Measurements from ENCODE around the gene DTWD2. TPM values are rescaled to one million over a fixed set of nuclear protein-coding genes. Genes with fewer than 3 reads are reported as not detected.

The DTWD2 gene
- 10 to 100 TPM in 3 of 4 donors, 1 to 10 TPM in 1; 7.9 to 14.2 (median 12.6) TPM for total RNA-seq

- ATAC-seq = peak; percentile 99
- WGBS, 2 donors (ENCODE audit: low coverage in 1 of 2) = 0 to 2% methylated on average over 8 to 26 of the region's 74 CpGs
- TF ChIP-seq CTCF (IDR thresholded peaks at IDR 0.05) = peak; percentile 77 to 91 (median 84)
- TF ChIP-seq POLR2AphosphoS5 (IDR thresholded peaks at IDR 0.05) = peak; percentile 10
- no peak for TF ChIP-seq EP300 (IDR thresholded peaks at IDR 0.05)
- peak; percentile 29 to 33 for TF ChIP-seq POLR2A (IDR thresholded peaks at IDR 0.05)
- Histone ChIP-seq H3K36me3 (no peaks in the 10 kb centered on the region), H3K4me1 (peaks cover 4 to 15% (median 8%) of the 10 kb centered on the region in 3 donors), H3K9me3 (no peaks in the 10 kb centered on the region), H3K27ac (peak within 1 kb of the TSS; percentile 41 to 98 (median 97)), H3K27me3 (no peaks in the 10 kb centered on the region), H3K4me3 (peak within 1 kb of the TSS; percentile 43 to 90)
Measured at GRCh38 chr5:118987988-118988865, at the start of gene DTWD2. TSS of gene DTWD2 (minus strand) at chr5:118988547. CDS start at chr5:118988511, 36 bp downstream.

- 83 to 84% methylated on average over 6 to 9 of the region's 16 CpGs for WGBS, 2 donors (ENCODE audit: low coverage in 1 of 2)
- no peaks in the 10 kb centered on the region for H3K9me3 ChIP-seq
Measured at GRCh38 chr5:119037496-119038215, 49.3 kb upstream of the DTWD2 start.

GRCh38 chr5:119036101-119036762, 47.9 kb upstream of the DTWD2 start:
- H3K36me3 ChIP-seq = no peaks in the 10 kb centered on the region
- no peaks in the 10 kb centered on the region for H3K4me1 ChIP-seq
- ATAC-seq = no peak
- no peaks in the 10 kb centered on the region for H3K27me3 ChIP-seq
- H3K9me3 ChIP-seq = no peaks in the 10 kb centered on the region
- TF ChIP-seq CTCF (IDR thresholded peaks at IDR 0.05) = no peak
- no peak for TF ChIP-seq POLR2AphosphoS5 (IDR thresholded peaks at IDR 0.05)
- no peak overlapping the region for H3K4me3 ChIP-seq
- no peak overlapping the region for H3K27ac ChIP-seq
- WGBS, 2 donors (ENCODE audit: low coverage in 1 of 2) = 77 to 86% methylated on average over 8 of the region's 8 CpGs

More at GRCh38 chr5:119037496-119038215, 49.3 kb upstream of the DTWD2 start:
- Histone ChIP-seq H3K36me3 (no peaks in the 10 kb centered on the region), H3K27me3 (no peaks in the 10 kb centered on the region), H3K4me3 (no peak overlapping the region), H3K27ac (no peak overlapping the region), H3K4me1 (no peaks in the 10 kb centered on the region)
- ATAC-seq = no peak
- TF ChIP-seq POLR2AphosphoS5 (IDR thresholded peaks at IDR 0.05) (no peak), CTCF (IDR thresholded peaks at IDR 0.05) (no peak), POLR2A (IDR thresholded peaks at IDR 0.05) (no peak), EP300 (IDR thresholded peaks at IDR 0.05) (no peak)

- Histone ChIP-seq H3K27me3 (no peaks in the 10 kb centered on the region), H3K9me3 (no peaks in the 10 kb centered on the region), H3K27ac (no peak overlapping the region), H3K4me3 (no peak overlapping the region), H3K4me1 (no peaks in the 10 kb centered on the region), H3K36me3 (no peaks in the 10 kb centered on the region)
- no peak for TF ChIP-seq CTCF (IDR thresholded peaks at IDR 0.05)
- no peak for TF ChIP-seq POLR2AphosphoS5 (IDR thresholded peaks at IDR 0.05)
- TF ChIP-seq POLR2A (IDR thresholded peaks at IDR 0.05) = no peak
- TF ChIP-seq EP300 (IDR thresholded peaks at IDR 0.05) = no peak
- no peak for ATAC-seq
- WGBS, 2 donors (ENCODE audit: low coverage in 1 of 2) = 82 to 92% methylated on average over 3 of the region's 3 CpGs
Measured at GRCh38 chr5:119033135-119033534, 44.8 kb upstream of the DTWD2 start.

Measured in gastroesophageal sphincter (tissue), 4 donors.